Erythroblast (primary cell): ENCODE data around the gene LDLR.

Source experiments
- GATA1 ChIP-seq: IDR thresholded peaks from 2 replicates; pipeline ENCODE4 v1.6.1; 2011; ENCODE audit warnings: low read depth, mild to moderate bottlenecking, control low read depth, low read length, moderate library complexity
- POLR2A ChIP-seq: IDR thresholded peaks from 2 replicates; pipeline ENCODE4 v1.6.1; 2011; ENCODE audit warnings: mild to moderate bottlenecking, low read length

DNA sequence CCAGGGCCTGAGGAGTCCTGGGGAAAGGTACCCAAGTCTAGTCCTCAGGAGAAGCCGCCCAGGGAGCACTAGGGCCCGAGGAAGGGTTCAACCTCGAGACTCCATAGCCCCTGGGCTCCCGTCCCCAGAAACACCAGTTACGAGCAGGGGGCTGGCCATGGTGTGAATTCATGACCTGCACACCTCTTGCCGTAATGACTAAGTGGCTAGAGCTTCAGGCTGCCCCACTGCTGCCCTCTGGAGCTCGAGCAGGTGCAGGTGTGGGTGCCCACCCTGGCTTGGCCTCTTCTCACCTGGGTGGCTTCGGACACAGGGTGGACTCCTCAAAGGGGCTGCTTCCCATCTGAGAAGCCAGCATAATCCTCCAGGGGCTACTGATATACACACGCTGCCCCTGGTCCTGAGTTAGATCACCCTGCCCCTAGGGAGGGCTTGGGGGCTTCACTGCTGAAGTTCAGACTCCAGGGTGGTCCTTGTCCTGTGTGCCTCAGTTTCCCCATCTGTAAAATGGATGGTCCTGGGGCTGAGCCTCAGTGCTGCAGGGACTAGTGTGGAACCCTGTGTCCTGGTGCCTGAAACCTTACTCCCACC is 52.8 kb downstream of the LDLR start:
- TF ChIP-seq POLR2A: no peak
- TF ChIP-seq GATA1: no peak
